Stomach (tissue), 4 donors: ENCODE results near the gene MMP21.

Experiments
- CTCF ChIP-seq, 7 experiments: fragments of 450-650 bp in 4 of 7; fragments of 200-600 bp in 3 of 7; sonication (generic) in 3 of 7; IDR thresholded peaks; one replicate each; pipeline ENCODE4 v1.5.1; 2016 to 2019; ENCODE audit warnings: antibody characterized with exemption in 7 of 7, control low read depth in 2 of 7, mild to moderate bottlenecking in 1 of 7
- EP300 ChIP-seq: sonication (generic); formaldehyde crosslinking; IDR thresholded peaks from one replicate; pipeline ENCODE4 v1.6.1; 2017; ENCODE audit warnings: antibody characterized with exemption
- POLR2A ChIP-seq, 4 donors: fragments of 450-650 bp; IDR thresholded peaks; one replicate each; pipeline ENCODE4 v1.6.1; 2016; ENCODE audit warnings: antibody characterized with exemption in 4 of 4, control low read depth in 2 of 4, mild to moderate bottlenecking in 1 of 4, moderate library complexity in 1 of 4

DNA sequence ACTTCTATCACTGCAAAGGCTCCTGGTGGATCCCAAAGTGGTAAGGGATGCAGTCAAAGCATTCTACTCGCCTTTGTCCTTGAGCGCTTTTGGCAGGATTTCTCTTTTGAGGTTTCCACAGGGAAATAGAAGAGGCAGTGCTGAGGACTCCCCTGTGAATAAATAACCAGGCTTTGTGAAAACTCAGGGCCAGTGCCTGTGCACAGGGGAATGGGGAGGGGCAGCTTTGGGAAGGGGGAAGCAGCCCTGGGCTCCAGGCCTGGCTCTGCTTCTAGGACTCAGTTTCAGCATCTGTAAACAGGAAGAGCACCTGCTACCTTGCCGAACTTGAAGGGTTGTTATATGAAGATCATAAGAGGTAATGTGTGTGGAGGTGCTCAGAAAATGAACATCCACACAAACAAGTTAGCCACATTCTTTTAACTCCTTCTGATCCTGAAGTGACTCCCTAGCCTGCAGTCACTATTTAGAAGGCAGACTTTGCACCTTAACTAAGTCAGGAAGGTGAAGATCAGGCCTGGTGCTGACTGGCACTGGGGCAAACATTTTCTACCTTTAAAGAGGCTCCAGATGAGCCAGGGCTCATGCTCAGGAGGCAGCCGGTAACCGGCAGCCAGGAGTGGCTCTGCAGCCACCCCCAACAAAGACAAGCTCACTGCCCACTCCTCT lies 22.5 kb upstream of the MMP21 start:
- TF ChIP-seq CTCF (IDR thresholded peaks at IDR 0.05) = no peak
- no peak for TF ChIP-seq POLR2A (IDR thresholded peaks at IDR 0.05)
- no peak for TF ChIP-seq EP300
